SKM-1 treated with dmso at 0.1 percent for 144 hours (cell line): ENCODE data around the gene VWA3A.
A peak's percentile ranks its signal among the peaks of the same experiment; 100 is the strongest.
"Not testable (repeated sequence)": the region's sequence is repeated elsewhere in the genome, so short reads cannot be mapped to it uniquely, and the experiment has no call there.

Experiments used
- DNase-seq: peaks from one replicate; lab custom pipeline; 2025; ENCODE audit not compliant: unreplicated experiment; lab: John Stamatoyannopoulos, UW

Gene VWA3A

DNA sequence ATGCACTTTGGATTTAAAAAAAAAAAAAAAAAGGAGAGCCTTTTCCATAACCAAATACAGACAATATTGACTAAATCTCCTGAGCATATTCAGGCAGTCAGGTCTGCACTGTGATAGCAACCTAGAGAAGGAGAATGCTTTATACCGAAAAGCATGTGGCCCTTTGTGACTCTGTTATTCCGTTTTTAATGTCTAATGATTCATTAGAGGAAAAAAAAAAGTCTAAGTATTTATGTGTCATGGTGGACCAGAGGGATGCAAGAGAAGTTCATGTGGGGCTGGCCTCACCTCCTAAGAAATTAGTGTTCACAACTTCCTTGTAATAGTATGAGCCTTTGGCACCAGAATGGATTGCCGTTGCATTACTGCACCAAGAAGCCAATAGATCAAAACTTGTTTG, 11.3 kb upstream of the VWA3A start:
- no peak for DNase-seq

DNA sequence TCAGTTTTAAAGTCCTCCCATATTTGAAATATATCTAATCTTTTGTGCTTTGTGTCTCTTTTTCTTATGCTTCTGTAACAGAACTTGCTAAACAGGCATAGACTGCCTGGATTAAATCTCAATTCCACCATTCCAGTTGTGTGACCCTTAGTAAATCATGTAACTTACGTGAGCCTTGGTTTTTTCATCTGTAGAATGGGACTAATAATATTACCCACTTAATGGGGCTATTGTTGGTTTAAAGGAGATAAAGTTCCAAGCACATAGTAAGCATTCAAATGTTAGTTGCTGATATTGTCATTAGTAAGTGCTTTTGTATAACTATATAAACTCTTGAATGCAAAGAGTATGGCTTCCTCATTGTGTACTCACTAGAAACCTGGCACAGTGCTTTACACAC, 5.9 kb upstream of the VWA3A start:
- DNase-seq, result no peak

DNA sequence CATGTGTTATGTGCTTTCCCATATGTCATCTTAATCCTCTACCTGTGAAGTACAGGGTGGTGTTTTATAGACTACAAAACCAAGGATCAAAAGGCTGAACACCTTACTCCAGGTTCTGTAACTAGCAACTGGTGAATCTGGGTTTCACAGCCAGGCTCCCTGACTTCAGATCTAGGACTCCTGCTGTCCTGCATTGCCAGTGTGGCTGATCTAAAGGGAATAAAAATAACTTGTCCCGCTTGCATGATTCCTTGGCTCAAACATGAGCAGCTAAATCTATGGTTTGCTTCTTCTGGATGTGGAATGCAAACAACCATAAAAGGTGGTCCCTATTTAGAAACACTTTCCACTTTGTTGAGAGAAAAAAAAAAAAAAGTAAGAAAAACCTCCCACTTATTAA, 3.7 kb upstream of the VWA3A start:
- DNase-seq, result no peak

DNA sequence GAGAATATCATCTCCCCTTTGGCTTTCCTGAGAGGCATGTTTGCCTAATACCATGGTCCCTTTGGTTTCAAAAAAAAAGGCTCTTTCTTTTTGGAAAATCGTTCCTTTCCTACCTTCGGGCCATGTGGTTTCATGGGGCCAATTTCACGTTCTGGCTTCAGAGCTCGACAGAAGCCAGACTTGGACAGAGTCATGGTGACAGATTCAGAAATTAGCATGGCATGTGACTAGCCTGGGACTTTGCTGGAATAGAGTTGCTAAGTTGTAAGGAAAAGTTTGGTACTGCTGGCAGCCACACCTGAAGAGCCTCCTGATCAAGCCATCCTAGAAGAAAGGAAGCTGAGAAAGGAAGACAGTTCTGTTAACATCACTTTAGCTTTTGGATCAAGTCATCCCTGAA, 2.4 kb upstream of the VWA3A start:
- no peak for DNase-seq

DNA sequence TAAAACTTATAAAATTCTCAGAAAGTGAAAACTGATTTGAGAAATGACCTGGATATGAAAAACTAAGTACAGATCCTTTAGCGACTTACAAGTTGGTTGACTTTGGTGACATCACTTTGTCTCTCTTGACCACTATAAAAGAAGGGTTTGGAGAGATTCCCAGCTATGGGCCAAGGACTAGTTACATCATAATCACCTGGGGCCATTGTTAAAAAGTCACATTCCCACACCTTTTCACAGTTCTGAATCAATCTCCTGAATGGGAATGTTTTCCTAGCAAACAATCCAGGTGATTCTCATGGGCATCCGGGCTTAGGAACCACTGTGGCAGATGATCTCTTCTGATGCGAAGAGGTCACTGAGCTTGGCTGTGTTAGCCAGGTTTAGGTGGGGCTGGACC, 620 bp upstream of the VWA3A start:
- DNase-seq, result no peak

DNA sequence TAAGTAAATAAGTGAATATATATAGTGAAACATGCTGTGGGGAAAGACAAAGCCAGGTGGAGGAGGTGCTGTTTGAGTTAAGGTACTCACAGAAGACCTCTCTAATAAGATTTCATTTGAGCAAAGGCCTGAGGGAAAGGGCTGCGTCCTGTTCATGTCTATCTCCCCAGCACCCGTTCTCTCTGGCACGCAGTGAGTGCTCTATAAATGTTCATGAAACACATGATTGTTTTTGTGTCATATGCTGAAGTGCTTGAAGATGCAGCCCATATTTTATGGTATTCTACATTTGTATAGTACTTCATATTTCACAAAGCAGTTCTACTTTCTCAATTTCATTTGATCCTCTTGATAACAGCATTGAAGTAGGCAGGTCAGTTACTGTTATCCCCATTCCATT, 990 bp downstream of the VWA3A start:
- DNase-seq, result no peak

DNA sequence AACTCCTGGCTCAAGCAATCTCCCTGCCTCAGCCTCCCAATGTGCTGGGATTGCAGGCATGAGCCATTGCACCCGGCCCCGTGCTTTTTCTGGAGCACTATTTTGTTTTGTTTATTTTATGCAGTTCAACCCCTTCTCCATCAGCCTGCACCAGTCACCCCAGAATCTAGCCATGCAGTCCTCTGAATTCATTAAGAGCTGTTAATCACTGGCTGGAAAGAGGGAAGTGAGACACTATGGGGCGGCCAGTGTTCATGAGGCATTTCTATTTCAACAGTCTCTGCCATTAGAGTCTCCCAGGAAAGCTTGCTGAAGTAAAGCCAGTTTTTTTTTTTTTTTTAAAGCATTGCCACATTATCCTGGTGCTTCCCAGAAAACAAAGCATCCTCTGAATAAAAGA, 1.7 kb downstream of the VWA3A start:
- no peak for DNase-seq

DNA sequence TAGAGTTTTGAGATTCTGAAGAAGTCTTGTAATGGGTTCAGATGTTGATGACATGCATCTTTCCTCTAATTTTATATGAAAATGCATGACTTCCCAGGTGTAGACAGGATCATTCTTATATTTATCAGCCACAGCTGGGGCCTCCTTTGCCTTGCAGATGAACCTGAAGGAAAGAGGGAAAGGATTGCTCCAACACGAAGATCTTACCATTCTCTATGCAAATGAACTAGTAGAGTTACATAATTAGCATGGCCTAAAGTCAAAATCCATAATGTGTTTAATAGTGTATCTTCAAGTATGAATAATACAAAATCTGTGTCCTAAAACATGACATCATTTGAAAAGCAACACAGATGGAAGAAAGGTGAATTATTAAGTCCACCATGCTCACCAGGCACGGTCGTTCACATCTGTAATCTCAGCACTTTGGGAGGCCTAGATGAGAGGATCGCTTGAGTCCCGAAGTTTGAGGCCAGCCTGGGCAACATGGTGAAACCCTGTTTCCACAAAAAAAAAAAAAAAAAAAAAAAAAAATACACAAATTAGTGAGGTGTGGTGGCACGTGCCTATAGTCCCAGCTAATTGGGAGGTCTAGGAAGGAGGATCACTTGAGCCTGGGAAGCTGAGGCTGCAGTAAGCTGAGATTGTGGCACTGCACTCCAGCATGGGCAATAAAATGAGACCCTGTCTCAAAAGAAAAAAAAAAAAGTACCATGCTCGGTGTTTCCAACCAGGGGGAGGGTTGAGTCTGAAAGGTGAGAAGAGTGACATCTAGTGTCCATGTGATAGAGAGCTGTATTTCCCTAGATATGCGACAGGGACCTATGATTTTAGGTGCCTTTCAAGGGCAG, 6.3 kb downstream of the VWA3A start:
- peak; percentile 36 for DNase-seq

DNA sequence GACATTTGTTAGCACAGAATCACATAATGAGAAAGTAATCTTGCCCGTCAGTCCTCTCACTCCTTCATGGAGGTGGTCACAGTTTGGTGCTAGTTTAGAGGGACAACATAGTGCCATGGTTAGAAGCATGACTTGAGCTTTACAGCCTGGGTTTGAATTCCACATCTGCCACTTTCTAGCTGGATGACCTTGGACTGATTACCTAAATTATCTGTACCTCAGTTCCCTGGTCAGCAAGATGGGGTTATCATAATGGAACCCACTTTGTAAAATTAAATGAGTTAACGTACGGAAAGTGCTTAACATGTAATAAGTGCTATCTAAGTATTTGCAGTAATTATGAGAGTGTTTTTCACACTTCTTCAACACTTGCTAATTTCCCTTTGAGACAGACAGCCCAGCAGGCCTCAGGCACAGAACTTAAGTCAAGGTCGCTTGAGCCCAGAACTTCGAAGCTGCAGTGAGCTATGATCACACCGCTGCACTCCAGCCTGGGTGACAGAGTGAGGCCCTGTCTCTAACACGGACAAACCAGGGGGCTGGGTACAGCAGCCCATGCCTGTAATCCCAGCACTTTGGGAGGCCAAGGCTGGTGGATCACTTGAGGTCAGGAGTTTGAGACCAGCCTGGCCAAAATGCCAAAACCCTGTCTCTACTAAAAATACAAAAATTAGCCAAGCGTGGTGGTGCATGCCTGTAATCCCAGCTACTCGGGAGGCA, 7.1 kb downstream of the VWA3A start:
- DNase-seq, result no peak

DNA sequence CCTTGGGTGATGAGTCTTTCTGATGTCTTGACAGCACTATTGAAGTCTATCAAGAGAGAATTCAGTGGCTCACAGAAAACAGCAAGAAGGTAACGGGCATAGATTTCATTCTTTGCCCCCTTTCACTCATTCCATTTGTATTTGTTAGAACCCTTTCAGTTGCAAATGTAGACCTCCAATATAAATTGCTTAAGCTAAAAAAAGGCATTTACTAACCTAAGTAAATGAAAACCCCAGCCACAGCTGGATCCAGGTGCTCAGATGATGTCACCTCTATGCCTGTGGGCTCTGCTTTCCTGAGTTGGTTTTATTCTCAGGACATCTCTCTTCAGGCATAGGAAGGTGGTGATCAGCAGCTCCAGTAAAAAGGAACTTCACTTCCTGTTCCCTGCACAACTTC, 11.1 kb downstream of the VWA3A start:
- DNase-seq, result no peak

DNA sequence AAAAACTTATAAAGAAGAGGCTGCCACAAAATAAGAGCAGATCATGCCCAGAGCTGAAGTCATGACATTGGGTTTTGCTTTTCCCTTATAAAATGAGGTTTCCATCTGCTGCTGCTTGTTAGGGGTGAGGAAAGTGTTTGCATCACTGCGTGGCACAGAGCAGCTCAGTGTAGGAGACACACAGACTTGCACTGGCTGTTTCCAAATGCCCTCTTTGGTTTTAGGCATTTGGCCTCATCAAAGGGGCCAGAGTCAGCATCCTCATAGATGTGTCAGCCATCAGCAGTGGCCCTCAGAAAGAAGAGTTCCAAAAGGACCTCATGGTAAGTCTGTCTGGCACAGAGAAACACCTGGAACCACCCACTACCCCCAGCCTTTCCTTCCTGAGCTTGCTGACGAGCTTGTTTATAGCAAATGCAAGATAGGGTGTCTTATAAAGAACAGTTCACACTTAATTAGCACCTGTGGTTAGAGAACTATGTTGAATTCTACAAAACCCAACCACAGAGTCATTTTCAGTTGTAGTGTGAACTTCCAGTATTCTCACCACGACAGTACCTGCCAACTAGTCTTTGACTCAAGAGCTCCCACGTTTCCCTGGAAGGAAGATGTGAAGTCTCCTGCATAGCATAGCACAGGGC, 17.0 kb downstream of the VWA3A start:
- no peak for DNase-seq

DNA sequence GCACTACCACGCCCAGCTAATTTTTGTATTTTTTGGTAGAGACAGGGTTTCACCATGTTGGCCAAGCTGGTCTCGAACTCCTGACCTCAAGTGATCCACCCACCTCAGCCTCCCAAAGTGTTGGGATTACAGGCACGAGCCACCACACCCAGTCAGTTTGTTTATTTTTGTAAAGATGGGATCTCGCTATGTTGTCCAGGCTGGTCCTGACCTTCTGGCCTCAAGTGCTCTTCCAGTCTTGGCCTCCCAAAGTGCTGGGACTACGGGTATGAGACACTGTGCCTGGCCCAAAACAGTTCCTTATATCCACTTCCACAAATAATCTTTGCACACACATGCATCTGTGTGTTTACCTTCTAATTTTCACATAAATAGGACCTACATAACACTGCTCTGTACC, 19.3 kb downstream of the VWA3A start:
- not testable (repeated sequence) for DNase-seq

DNA sequence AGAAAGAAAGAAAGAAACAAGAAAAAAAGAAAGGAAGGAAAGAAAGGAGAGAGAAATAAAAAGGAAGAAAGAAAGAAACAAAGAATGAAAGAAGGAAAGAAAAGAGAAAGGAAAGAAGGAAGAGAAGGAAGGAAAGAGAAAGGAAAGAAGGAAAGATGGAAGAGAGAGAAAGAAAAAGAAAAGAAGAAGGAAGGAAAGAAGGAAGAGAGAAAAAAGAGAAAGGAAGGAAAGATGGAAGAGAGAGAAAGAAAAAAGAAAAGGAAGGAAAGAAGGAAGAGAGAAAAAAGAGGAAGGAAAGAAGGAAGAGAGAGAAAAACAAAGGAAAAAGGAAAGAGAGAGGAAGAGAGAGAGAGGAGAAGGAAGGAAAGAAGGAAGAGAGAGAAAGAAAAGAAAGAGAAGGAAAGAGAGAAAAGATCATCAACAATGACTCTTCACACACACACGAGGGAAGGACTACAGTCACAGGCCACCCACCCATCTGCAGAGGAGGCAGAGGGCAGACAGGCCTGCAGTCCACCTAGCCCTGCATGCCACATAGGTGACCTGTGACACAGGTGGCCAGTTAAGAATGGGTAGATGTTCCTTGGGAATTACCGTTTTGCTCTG, 23.9 kb downstream of the VWA3A start:
- no peak for DNase-seq

DNA sequence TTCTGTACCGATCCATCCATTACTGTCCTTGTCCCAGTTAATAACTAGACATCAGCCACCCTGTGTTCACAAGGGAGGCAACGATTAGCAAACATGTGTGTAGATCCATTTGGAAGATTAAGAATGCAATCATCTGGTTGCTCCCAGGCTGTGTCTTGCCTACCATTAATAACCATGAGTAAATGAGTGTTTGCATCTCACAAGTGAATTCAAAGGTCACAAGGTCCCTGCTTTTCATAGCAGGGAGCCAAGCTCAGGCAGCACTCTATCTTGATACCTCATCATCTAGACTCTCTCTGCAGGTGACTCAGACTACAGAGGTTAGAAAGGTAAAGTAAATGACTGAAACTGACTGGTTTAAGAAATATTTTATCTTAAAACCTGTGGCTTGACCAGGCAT, 25.3 kb downstream of the VWA3A start:
- DNase-seq, result no peak

DNA sequence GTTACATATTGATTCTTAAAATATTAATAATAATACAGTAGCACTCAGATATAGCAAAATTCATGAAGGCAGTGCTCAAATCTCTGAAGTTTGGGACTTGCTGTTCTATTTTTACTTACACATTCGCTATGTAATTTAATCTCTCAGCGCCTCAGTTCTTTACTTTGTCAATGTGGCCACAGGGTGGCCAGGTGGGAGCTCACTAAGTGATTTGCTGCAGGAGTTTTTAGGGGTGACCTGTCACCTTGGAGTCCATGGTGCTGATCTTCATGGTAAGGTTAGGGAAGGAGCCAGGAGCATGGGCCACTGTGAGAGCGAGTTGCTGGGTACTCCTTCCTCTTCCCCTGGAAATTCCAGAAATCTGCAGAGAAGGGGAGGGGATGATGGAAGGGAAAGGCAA, 28.1 kb downstream of the VWA3A start:
- DNase-seq, result no peak

DNA sequence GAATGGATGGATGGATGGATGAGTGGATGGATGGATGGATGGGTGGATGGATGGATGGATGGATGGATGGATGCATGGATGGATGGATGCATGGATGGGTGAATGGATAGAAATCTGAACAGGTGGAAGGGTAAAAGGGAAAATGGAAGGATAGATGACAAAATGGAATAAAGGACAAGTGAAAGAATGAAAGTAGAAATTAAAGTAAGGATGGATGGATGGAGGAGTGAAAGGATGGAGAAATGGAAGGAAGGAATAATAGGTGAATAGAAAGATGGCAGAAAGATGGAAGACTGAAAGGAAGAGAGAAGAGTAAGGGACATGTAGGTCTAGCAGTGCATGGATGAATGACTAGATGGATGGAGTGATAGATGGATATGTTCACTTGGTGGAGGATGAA, 29.9 kb downstream of the VWA3A start:
- DNase-seq, result no peak

DNA sequence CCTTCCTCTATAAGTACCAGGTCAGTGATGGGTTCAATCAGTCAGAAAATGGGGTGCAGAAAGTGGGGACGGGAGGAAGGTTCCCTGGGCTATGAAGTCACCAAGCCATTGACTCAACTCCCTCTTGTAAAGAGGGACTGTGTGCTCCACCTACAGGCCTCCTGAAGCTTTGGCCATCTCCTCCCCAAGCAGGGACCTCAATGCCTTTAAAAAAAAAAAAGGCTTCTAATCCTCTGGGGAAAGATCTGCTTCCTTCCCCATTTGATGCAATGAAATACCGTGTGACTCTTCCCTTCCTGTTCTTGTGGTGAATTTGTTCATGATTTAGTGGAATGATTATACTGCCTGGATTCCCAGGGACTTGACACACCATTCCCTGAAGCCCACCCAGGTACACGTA, 30.8 kb downstream of the VWA3A start:
- peak; percentile 73 for DNase-seq

DNA sequence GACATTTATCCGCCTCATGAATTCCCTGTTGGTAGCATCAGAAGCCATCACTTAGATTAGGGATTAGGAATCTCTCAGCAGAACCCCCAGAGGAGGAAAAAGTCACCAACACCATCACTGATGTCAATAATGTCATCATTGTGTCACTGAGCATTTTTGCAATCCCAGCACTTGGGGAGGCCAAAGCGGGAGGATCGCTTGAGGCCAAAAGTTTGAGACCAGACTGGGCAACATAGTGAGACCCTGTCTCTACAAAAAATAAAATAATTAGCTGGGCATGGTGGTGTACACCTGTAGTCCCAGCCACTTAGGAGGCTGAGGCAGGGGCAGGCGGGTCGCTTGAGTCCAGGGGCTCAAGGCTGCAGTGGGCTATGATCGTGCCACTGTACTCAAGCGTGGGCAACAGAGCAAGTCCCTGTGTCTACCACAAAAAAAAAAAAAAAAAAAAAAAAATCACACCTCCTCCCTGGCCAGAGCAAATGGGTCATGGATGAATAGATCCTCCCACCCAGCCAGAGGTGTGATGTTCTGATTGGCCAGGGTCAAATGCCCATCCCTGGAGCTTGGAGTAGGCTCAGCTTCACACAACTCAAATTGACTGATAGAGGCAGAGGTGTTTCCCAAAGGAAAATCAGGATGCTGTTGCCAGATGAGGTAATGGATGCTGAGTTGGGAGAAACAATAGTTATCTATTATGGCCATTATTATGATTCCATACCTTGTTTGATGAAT, 31.6 kb downstream of the VWA3A start:
- DNase-seq, result no peak

DNA sequence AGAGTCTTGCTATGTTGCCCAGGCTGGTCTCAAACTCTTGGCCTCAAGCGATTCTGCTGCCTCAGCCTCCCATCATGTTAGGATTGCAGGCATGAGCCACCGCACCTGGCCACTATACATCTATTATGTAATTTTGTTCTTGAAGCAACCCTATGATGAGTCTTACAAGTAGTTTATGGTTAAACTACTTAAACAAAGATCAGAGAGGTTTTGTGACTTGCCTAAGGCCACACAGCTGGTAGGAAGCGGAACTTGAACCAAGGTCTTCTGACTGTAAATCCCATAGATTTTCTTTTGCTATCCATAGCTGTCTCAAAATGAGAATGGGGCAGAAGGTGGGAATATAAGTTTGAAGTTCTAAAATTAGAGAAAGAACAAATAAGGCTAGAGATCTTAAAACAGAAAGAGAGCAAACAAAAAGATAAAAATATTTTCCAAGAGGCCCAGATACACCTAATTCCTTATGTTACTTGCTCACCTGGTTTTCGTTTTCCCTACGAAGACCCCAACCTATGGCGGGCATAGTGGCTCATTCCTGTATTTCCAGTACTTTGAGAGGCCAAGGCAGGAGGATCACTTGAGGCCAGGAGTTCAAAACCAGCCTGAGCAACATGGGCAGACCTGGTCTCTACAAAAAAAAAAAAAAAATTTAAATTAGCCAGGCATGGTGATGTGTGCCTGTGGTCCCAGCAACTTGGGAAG, 32.4 kb downstream of the VWA3A start:
- no peak for DNase-seq

DNA sequence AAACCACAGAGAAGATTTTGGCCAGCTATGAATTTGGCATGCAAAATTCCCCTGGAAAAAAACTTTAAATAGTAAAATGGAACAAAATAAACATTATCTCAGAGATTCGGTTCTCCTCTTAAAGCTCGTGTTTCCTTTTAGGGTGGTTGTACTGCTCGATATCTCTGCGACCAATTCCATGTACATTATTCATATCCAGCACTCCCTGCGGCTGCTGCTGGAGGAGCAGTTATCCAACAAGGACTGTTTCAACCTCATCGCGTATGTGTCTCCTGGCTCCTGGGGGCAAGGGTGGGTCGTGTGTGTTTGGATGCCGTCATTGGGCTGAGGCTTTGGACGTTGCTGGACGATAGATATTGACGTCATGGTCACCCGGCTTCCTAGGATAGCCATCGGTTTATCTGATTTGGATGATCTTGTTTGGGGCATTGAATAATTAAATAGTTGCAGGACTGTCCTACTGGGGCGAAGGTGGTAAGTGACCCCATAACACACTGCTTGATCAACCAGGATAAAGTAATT, 33.8 kb downstream of the VWA3A start:
- no peak for DNase-seq
